GM15510 (cell line): ENCODE data around the gene CCDC47.
A peak's percentile ranks its signal among the peaks of the same experiment; 100 is the strongest.

Source experiments
- POLR2A ChIP-seq: IDR thresholded peaks from 3 replicates; pipeline ENCODE4 v1.6.1; 2011; ENCODE audit warnings: borderline replicate concordance; ENCODE audit not compliant: insufficient read length; ENCODE audit errors: extremely low read depth

CCDC47 gene

GRCh38 chr17:63699638-63700527 is 73.5 kb downstream of the CCDC47 start, which contains the start of gene LIMD2:
Gene LIMD2 (minus strand): TSS chr17:63700125. CDS start chr17:63699298, 827 bp downstream.
- TF ChIP-seq POLR2A, result peak; percentile 75

- peak; percentile 50 for TF ChIP-seq POLR2A
These were observed 74.3 kb downstream of the CCDC47 start for GRCh38 chr17:63698886-63699637.

DNA sequence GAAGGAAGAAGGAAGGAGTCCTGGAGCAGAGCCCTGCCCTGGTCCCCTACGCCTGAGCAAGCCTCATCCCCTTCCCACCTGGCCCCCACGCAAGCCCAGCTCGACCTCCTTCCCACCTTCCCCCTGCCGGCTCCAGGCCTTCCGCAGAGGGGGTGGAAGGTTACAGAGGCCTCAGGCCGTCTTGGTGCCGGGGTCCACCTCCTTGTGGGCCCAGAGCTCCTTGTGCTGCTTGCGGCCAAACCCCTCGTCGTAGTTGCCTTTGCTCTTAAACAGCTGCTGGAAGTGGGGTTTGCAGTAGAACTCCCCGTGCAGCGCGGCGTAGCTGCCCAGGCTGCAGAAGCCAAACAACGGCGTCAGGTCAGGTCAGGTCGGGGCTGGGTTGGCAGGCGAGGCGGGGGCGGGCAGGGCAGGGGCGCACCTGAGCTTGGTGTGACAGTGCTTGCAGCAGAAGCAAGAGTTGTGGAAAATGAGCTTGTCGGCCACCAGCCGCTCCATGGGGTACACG is 75.0 kb downstream of the CCDC47 start:
- no peak for TF ChIP-seq POLR2A

GRCh38 chr17:63697341-63698286 is 75.8 kb downstream of the CCDC47 start:
- TF ChIP-seq POLR2A, result peak; percentile 63

DNA sequence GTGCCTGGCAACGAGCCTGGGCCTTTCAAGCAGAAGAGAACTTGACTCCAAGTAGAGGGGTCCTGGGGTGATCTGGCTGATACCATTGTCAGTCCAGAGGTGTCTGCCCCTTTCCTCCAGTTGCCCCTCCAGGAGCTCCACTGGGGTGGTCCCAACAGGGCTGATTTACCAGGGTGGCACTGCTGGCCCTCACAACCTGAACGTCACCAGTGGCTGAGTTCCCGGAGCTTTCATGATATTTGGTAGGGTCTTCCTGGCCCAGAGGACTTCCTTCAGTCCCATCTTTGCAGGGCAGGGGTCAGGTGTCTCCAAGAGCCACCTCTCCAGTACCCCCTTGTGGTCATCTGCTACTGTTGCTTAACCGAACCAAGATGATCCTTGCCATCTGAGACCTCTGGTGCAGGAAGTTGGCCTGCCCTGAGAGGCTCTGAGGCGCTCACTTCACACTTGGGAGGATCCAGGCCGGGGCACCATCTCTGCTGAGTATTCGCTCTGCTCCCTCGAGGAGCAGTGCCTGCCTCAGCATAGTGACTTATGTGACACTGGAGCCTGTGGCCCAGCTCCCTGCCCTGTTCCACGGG is 76.9 kb downstream of the CCDC47 start:
- TF ChIP-seq POLR2A, result peak; percentile 15

- peak; percentile 28 for TF ChIP-seq POLR2A
These were observed 77.5 kb downstream of the CCDC47 start for GRCh38 chr17:63695889-63696288.
